ENCODE measurements around the gene ACTA2.
A peak's percentile ranks its signal among the peaks of the same experiment; 100 is the strongest.
"Not testable (repeated sequence)": the region's sequence is repeated elsewhere in the genome, so short reads cannot be mapped to it uniquely, and the experiment has no call there.

The ACTA2 gene

GRCh38 chr10:88949912-88950837 lies 2.4 kb downstream of the ACTA2 start:
- no peak overlapping the region for H3K4me3 ChIP-seq (ENCODE audit: low read length)
- no peak for TF ChIP-seq ZNF274 (IDR thresholded peaks at IDR 0.05; ENCODE audit: low read depth, low read length)

- H3K4me3 ChIP-seq (ENCODE audit: low read length), result no peak overlapping the region
- TF ChIP-seq ZNF274 (IDR thresholded peaks at IDR 0.05; ENCODE audit: low read depth, low read length), result no peak
Observed at GRCh38 chr10:88949051-88949450, 3.5 kb downstream of the ACTA2 start.

- no peak overlapping the region for H3K4me3 ChIP-seq (ENCODE audit: low read length)
- no peak for TF ChIP-seq ZNF274 (IDR thresholded peaks at IDR 0.05; ENCODE audit: low read depth, low read length)
Observed at GRCh38 chr10:88946965-88947590, 5.5 kb downstream of the ACTA2 start.

- no peak overlapping the region for H3K4me3 ChIP-seq (ENCODE audit: low read length)
- no peak for TF ChIP-seq ZNF274 (IDR thresholded peaks at IDR 0.05; ENCODE audit: low read depth, low read length)
Observed at GRCh38 chr10:88946200-88946599, 6.4 kb downstream of the ACTA2 start.

GRCh38 chr10:88944813-88945212 lies 7.8 kb downstream of the ACTA2 start:
- no peak overlapping the region for H3K4me3 ChIP-seq (ENCODE audit: low read length)
- no peak for TF ChIP-seq ZNF274 (IDR thresholded peaks at IDR 0.05; ENCODE audit: low read depth, low read length)

- TF ChIP-seq ZNF274 (IDR thresholded peaks at IDR 0.05; ENCODE audit: low read depth, low read length), result no peak
- H3K4me3 ChIP-seq (ENCODE audit: low read length), result no peak overlapping the region
Observed at GRCh38 chr10:88943778-88944177, 8.8 kb downstream of the ACTA2 start.

- no peak for TF ChIP-seq ZNF274 (IDR thresholded peaks at IDR 0.05; ENCODE audit: low read depth, low read length)
- no peak overlapping the region for H3K4me3 ChIP-seq (ENCODE audit: low read length)
Observed at GRCh38 chr10:88941026-88941425, 11.5 kb downstream of the ACTA2 start.

- no peak for TF ChIP-seq ZNF274 (IDR thresholded peaks at IDR 0.05; ENCODE audit: low read depth, low read length)
- no peak overlapping the region for H3K4me3 ChIP-seq (ENCODE audit: low read length)
Observed at GRCh38 chr10:88938938-88939337, 13.6 kb downstream of the ACTA2 start.

- no peak for TF ChIP-seq ZNF274 (IDR thresholded peaks at IDR 0.05; ENCODE audit: low read depth, low read length)
- H3K4me3 ChIP-seq (ENCODE audit: low read length), result no peak overlapping the region
Observed at GRCh38 chr10:88938039-88938438, 14.5 kb downstream of the ACTA2 start.

- no peak overlapping the region for H3K4me3 ChIP-seq (ENCODE audit: low read length)
- TF ChIP-seq ZNF274 (IDR thresholded peaks at IDR 0.05; ENCODE audit: low read depth, low read length), result no peak
Observed at GRCh38 chr10:88936656-88937055, 15.9 kb downstream of the ACTA2 start.

GRCh38 chr10:88934900-88935672 lies 17.5 kb downstream of the ACTA2 start:
- peak overlapping the region; percentile 14; the same call in 1 of the 2 replicates for H3K4me3 ChIP-seq (ENCODE audit: low read length)
- no peak for TF ChIP-seq ZNF274 (IDR thresholded peaks at IDR 0.05; ENCODE audit: low read depth, low read length)

GRCh38 chr10:88933564-88933963 lies 19.0 kb downstream of the ACTA2 start:
- TF ChIP-seq ZNF274 (IDR thresholded peaks at IDR 0.05; ENCODE audit: low read depth, low read length), result no peak
- no peak overlapping the region for H3K4me3 ChIP-seq (ENCODE audit: low read length)

GRCh38 chr10:88932539-88933256 lies 19.9 kb downstream of the ACTA2 start:
- H3K4me3 ChIP-seq (ENCODE audit: low read length), result no peak overlapping the region
- TF ChIP-seq ZNF274 (IDR thresholded peaks at IDR 0.05; ENCODE audit: low read depth, low read length), result no peak

GRCh38 chr10:88932029-88932428 lies 20.5 kb downstream of the ACTA2 start:
- not testable (repeated sequence) for H3K4me3 ChIP-seq (ENCODE audit: low read length)

Measured in GM08714 (cell line).